GM12878 (cell line): ENCODE results near the gene ZBTB38. TPM values are rescaled to one million over a fixed set of nuclear protein-coding genes. Genes with fewer than 3 reads are reported as not detected.
A peak's percentile ranks its signal among the peaks of the same experiment; 100 is the strongest.

Experiments
- BCL11A ChIP-seq: IDR thresholded peaks from 2 replicates; pipeline ENCODE4 v1.6.1; 2011; ENCODE audit warnings: low read depth, low read length
- CBFB ChIP-seq: IDR thresholded peaks from 2 replicates; pipeline ENCODE4 v1.6.1; 2016; ENCODE audit warnings: antibody characterized with exemption, low read depth
- FOXM1 ChIP-seq: IDR thresholded peaks from 2 replicates; pipeline ENCODE4 v1.6.1; 2012; ENCODE audit warnings: low read depth, mild to moderate bottlenecking, inconsistent platforms, low read length, moderate library complexity
- KDM1A ChIP-seq: fragments of 200-600 bp; sonication (generic); IDR thresholded peaks from 2 replicates; pipeline ENCODE4 v1.6.1; 2016; ENCODE audit warnings: borderline replicate concordance
- MEF2B ChIP-seq: fragments of 450-650 bp; IDR thresholded peaks from 2 replicates; pipeline ENCODE4 v1.6.1; 2018; ENCODE audit warnings: mild to moderate bottlenecking, moderate library complexity; ENCODE audit not compliant: partially characterized antibody, poor library complexity, severe bottlenecking
- PAX5 ChIP-seq: IDR thresholded peaks from 2 replicates; pipeline ENCODE4 v1.6.1; 2011; ENCODE audit warnings: low read depth, low read length, borderline replicate concordance
- YY1 ChIP-seq: IDR thresholded peaks from 2 replicates; pipeline ENCODE4 v1.6.1; 2011; ENCODE audit warnings: low read depth, mild to moderate bottlenecking, low read length
- ZZZ3 ChIP-seq: IDR thresholded peaks from 2 replicates; pipeline ENCODE4 v1.6.1; 2011; ENCODE audit warnings: low read depth; ENCODE audit not compliant: control insufficient read depth, insufficient read length
- polyA plus RNA-seq, 11 experiments: library from polyadenylated mRNA; depleted of rRNA in 4 of 11; unstranded in 6 of 11; stranded (reverse) in 5 of 11; fragments of >200 nt; fragmentation: Nextera tagmentation in 4 of 11; fragmentation: Illumina TruSeq in 1 of 11; extraction: Ambion mirVana in 4 of 11; extraction: Trizol in 1 of 11; gene quantifications; 1 replicate in 1 of 11; 2 replicates in 10 of 11; pipeline versions ENCODE4 v1.2.1 to v1.2.3, GENCODE V29; 2011 to 2016; ENCODE audit warnings: inconsistent platforms in 2 of 11, missing spikeins in 2 of 11, low read depth in 1 of 11
- total RNA-seq, 4 experiments: library from RNA; depleted of rRNA in 3 of 4; stranded (reverse); fragments of >200 nt in 3 of 4; fragmentation: Illumina TruSeq in 1 of 4; extraction: Trizol in 1 of 4; gene quantifications; 2 replicates each; pipeline versions ENCODE4 v1.2.1 to v1.2.3, GENCODE V29; 2013 to 2021
- TF ChIP-seq, protein P1 (sequence below): fragments of 450-650 bp; IDR thresholded peaks from 2 replicates; pipeline ENCODE4 v1.6.1; 2017; ENCODE audit warnings: mild to moderate bottlenecking, moderate library complexity
- TF ChIP-seq, protein P2 (sequence below): IDR thresholded peaks from 2 replicates; pipeline ENCODE4 v1.6.1; 2011; ENCODE audit warnings: mild to moderate bottlenecking, low read depth, low read length, moderate library complexity; ENCODE audit not compliant: insufficient replicate concordance
- TF ChIP-seq, protein P3 (sequence below): fragments of 450-650 bp; IDR thresholded peaks from 2 replicates; pipeline ENCODE4 v1.6.1; 2016; ENCODE audit warnings: mild to moderate bottlenecking, moderate library complexity, borderline replicate concordance
- TF ChIP-seq, protein P4 (sequence below): fragments of 450-650 bp; IDR thresholded peaks from 2 replicates; pipeline ENCODE4 v1.6.1; 2014; ENCODE audit warnings: mild to moderate bottlenecking
- TF ChIP-seq, protein P5 (sequence below): fragments of 450-650 bp; IDR thresholded peaks from 2 replicates; pipeline ENCODE4 v1.6.1; 2016; ENCODE audit warnings: mild to moderate bottlenecking
- TF ChIP-seq, protein P6 (sequence below): IDR thresholded peaks from 2 replicates; pipeline ENCODE4 v1.6.1; 2011; ENCODE audit warnings: borderline replicate concordance, low read depth, mild to moderate bottlenecking, moderate library complexity, mixed read lengths, low read length; ENCODE audit not compliant: insufficient read depth; ENCODE audit errors: extremely low read length
- TF ChIP-seq, protein P7 (sequence below): fragments of 450-650 bp; IDR thresholded peaks from 2 replicates; pipeline ENCODE4 v1.6.1; 2017; ENCODE audit warnings: borderline replicate concordance

The ZBTB38 gene
- total and polyA plus RNA-seq, 10 of the 15 experiments (the other 5 are each of a cell fraction or from before 2014, with no cell fraction given), result 34.2 to 115 (median 88.6) TPM

DNA sequence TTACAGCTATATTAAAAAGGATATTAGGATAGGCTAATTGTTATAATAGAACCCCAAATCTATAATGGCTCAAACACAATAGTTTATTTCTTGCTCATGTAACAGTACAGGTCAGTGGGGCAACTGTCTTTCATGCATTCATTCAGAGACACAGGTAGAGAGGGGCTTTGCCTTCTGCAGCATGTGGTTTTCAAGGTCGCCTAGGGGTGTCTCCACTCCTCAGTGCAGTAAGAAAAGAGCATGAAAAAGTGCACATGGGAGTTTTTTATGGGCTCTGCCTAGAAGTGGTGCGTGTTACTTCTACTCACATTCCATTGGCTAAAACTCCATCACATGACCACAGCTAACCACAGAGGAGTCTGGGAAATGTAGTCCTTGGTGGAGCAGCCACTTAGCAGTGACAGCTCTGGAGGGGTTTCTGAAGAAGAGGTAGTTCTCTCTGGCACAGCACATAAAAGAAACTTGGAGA lies 1.8 kb downstream of the ZBTB38 start (continued):
- TF ChIP-seq, protein P1, sequence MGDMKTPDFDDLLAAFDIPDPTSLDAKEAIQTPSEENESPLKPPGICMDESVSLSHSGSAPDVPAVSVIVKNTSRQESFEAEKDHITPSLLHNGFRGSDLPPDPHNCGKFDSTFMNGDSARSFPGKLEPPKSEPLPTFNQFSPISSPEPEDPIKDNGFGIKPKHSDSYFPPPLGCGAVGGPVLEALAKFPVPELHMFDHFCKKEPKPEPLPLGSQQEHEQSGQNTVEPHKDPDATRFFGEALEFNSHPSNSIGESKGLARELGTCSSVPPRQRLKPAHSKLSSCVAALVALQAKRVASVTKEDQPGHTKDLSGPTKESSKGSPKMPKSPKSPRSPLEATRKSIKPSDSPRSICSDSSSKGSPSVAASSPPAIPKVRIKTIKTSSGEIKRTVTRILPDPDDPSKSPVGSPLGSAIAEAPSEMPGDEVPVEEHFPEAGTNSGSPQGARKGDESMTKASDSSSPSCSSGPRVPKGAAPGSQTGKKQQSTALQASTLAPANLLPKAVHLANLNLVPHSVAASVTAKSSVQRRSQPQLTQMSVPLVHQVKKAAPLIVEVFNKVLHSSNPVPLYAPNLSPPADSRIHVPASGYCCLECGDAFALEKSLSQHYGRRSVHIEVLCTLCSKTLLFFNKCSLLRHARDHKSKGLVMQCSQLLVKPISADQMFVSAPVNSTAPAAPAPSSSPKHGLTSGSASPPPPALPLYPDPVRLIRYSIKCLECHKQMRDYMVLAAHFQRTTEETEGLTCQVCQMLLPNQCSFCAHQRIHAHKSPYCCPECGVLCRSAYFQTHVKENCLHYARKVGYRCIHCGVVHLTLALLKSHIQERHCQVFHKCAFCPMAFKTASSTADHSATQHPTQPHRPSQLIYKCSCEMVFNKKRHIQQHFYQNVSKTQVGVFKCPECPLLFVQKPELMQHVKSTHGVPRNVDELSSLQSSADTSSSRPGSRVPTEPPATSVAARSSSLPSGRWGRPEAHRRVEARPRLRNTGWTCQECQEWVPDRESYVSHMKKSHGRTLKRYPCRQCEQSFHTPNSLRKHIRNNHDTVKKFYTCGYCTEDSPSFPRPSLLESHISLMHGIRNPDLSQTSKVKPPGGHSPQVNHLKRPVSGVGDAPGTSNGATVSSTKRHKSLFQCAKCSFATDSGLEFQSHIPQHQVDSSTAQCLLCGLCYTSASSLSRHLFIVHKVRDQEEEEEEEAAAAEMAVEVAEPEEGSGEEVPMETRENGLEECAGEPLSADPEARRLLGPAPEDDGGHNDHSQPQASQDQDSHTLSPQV, result no peak
- TF ChIP-seq FOXM1, result peak; percentile 62; the same call in 1 of the 2 replicates
- TF ChIP-seq ZZZ3, result no peak
- TF ChIP-seq, protein P2, sequence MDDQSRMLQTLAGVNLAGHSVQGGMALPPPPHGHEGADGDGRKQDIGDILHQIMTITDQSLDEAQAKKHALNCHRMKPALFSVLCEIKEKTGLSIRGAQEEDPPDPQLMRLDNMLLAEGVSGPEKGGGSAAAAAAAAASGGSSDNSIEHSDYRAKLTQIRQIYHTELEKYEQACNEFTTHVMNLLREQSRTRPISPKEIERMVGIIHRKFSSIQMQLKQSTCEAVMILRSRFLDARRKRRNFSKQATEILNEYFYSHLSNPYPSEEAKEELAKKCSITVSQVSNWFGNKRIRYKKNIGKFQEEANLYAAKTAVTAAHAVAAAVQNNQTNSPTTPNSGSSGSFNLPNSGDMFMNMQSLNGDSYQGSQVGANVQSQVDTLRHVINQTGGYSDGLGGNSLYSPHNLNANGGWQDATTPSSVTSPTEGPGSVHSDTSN, result no peak
- TF ChIP-seq, protein P3, sequence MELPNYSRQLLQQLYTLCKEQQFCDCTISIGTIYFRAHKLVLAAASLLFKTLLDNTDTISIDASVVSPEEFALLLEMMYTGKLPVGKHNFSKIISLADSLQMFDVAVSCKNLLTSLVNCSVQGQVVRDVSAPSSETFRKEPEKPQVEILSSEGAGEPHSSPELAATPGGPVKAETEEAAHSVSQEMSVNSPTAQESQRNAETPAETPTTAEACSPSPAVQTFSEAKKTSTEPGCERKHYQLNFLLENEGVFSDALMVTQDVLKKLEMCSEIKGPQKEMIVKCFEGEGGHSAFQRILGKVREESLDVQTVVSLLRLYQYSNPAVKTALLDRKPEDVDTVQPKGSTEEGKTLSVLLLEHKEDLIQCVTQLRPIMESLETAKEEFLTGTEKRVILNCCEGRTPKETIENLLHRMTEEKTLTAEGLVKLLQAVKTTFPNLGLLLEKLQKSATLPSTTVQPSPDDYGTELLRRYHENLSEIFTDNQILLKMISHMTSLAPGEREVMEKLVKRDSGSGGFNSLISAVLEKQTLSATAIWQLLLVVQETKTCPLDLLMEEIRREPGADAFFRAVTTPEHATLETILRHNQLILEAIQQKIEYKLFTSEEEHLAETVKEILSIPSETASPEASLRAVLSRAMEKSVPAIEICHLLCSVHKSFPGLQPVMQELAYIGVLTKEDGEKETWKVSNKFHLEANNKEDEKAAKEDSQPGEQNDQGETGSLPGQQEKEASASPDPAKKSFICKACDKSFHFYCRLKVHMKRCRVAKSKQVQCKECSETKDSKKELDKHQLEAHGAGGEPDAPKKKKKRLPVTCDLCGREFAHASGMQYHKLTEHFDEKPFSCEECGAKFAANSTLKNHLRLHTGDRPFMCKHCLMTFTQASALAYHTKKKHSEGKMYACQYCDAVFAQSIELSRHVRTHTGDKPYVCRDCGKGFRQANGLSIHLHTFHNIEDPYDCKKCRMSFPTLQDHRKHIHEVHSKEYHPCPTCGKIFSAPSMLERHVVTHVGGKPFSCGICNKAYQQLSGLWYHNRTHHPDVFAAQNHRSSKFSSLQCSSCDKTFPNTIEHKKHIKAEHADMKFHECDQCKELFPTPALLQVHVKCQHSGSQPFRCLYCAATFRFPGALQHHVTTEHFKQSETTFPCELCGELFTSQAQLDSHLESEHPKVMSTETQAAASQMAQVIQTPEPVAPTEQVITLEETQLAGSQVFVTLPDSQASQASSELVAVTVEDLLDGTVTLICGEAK, result no peak
- no peak for TF ChIP-seq MEF2B
- TF ChIP-seq CBFB, result peak; percentile 88
- no peak for TF ChIP-seq PAX5
- TF ChIP-seq, protein P4, sequence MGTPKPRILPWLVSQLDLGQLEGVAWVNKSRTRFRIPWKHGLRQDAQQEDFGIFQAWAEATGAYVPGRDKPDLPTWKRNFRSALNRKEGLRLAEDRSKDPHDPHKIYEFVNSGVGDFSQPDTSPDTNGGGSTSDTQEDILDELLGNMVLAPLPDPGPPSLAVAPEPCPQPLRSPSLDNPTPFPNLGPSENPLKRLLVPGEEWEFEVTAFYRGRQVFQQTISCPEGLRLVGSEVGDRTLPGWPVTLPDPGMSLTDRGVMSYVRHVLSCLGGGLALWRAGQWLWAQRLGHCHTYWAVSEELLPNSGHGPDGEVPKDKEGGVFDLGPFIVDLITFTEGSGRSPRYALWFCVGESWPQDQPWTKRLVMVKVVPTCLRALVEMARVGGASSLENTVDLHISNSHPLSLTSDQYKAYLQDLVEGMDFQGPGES, result peak; percentile 30; the same call in 1 of the 2 replicates
- TF ChIP-seq BCL11A, result no peak
- TF ChIP-seq, protein P5, sequence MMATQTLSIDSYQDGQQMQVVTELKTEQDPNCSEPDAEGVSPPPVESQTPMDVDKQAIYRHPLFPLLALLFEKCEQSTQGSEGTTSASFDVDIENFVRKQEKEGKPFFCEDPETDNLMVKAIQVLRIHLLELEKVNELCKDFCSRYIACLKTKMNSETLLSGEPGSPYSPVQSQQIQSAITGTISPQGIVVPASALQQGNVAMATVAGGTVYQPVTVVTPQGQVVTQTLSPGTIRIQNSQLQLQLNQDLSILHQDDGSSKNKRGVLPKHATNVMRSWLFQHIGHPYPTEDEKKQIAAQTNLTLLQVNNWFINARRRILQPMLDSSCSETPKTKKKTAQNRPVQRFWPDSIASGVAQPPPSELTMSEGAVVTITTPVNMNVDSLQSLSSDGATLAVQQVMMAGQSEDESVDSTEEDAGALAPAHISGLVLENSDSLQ, result peak; percentile 57
- TF ChIP-seq, protein P6, sequence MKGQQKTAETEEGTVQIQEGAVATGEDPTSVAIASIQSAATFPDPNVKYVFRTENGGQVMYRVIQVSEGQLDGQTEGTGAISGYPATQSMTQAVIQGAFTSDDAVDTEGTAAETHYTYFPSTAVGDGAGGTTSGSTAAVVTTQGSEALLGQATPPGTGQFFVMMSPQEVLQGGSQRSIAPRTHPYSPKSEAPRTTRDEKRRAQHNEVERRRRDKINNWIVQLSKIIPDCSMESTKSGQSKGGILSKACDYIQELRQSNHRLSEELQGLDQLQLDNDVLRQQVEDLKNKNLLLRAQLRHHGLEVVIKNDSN, result peak; percentile 92
- no peak for TF ChIP-seq KDM1A
- peak; percentile 83 for TF ChIP-seq YY1
- TF ChIP-seq, protein P7, sequence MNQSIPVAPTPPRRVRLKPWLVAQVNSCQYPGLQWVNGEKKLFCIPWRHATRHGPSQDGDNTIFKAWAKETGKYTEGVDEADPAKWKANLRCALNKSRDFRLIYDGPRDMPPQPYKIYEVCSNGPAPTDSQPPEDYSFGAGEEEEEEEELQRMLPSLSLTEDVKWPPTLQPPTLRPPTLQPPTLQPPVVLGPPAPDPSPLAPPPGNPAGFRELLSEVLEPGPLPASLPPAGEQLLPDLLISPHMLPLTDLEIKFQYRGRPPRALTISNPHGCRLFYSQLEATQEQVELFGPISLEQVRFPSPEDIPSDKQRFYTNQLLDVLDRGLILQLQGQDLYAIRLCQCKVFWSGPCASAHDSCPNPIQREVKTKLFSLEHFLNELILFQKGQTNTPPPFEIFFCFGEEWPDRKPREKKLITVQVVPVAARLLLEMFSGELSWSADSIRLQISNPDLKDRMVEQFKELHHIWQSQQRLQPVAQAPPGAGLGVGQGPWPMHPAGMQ, result no peak
